ENCODE data around the gene MYCBP2. TPM values are rescaled to one million over a fixed set of nuclear protein-coding genes. Genes with fewer than 3 reads are reported as not detected.
"Not testable (repeated sequence)": the region's sequence is repeated elsewhere in the genome, so short reads cannot be mapped to it uniquely, and the experiment has no call there.

Gene MYCBP2
- total RNA-seq, 1 donor, result 155 TPM

- DNase-seq (ENCODE audit: insufficient read length, low spot score, missing footprints), result no peak
- no peak overlapping the region for H3K4me2 ChIP-seq (ENCODE audit: insufficient read depth, low read length)
- H3K36me3 ChIP-seq (ENCODE audit: insufficient read depth, low read length), result peaks cover 11% of the 10 kb centered on the region
- no peaks in the 10 kb centered on the region for H4K20me1 ChIP-seq (ENCODE audit: insufficient read depth, low read length)
- H3K27ac ChIP-seq (ENCODE audit: low read depth, low read length), result no peak overlapping the region
- H3K4me3 ChIP-seq (ENCODE audit: insufficient read depth, low read length), result no peak overlapping the region
- no peak overlapping the region for H2AFZ ChIP-seq (ENCODE audit: low read length)
- no peak for TF ChIP-seq CTCF (IDR thresholded peaks at IDR 0.05; ENCODE audit: extremely low read depth, low read depth, low read length)
- no peaks in the 10 kb centered on the region for H3K4me1 ChIP-seq (ENCODE audit: insufficient read depth, low read length)
- no peaks in the 10 kb centered on the region for H3K9me3 ChIP-seq (ENCODE audit: low read depth, low read length)
- no peaks in the 10 kb centered on the region for H3K79me2 ChIP-seq (ENCODE audit: insufficient read depth, low read length)
- H3K27me3 ChIP-seq (ENCODE audit: insufficient read depth, low read length), result no peaks in the 10 kb centered on the region
These were observed 61.6 kb downstream of the MYCBP2 start for GRCh38 chr13:77265336-77265735.

- Histone ChIP-seq H3K79me2 (ENCODE audit: insufficient read depth, low read length) (no peaks in the 10 kb centered on the region), H2AFZ (ENCODE audit: low read length) (no peak overlapping the region), H3K36me3 (ENCODE audit: insufficient read depth, low read length) (peaks cover 12% of the 10 kb centered on the region), H3K4me1 (ENCODE audit: insufficient read depth, low read length) (no peaks in the 10 kb centered on the region), H3K27me3 (ENCODE audit: insufficient read depth, low read length) (no peaks in the 10 kb centered on the region), H4K20me1 (ENCODE audit: insufficient read depth, low read length) (no peaks in the 10 kb centered on the region), H3K4me2 (ENCODE audit: insufficient read depth, low read length) (no peak overlapping the region), H3K27ac (ENCODE audit: low read depth, low read length) (no peak overlapping the region), H3K9me3 (ENCODE audit: low read depth, low read length) (no peaks in the 10 kb centered on the region), H3K4me3 (ENCODE audit: insufficient read depth, low read length) (no peak overlapping the region)
- TF ChIP-seq CTCF (IDR thresholded peaks at IDR 0.05; ENCODE audit: extremely low read depth, low read depth, low read length), result no peak
- DNase-seq (ENCODE audit: insufficient read length, low spot score, missing footprints), result no peak
These were observed 64.7 kb downstream of the MYCBP2 start for GRCh38 chr13:77262198-77262597.

GRCh38 chr13:77250975-77251374, 75.9 kb downstream of the MYCBP2 start:
- Histone ChIP-seq H3K27ac (ENCODE audit: low read depth, low read length) (no peak overlapping the region), H3K27me3 (ENCODE audit: insufficient read depth, low read length) (no peaks in the 10 kb centered on the region), H3K4me1 (ENCODE audit: insufficient read depth, low read length) (no peaks in the 10 kb centered on the region), H4K20me1 (ENCODE audit: insufficient read depth, low read length) (no peaks in the 10 kb centered on the region), H3K4me3 (ENCODE audit: insufficient read depth, low read length) (no peak overlapping the region), H2AFZ (ENCODE audit: low read length) (no peak overlapping the region), H3K36me3 (ENCODE audit: insufficient read depth, low read length) (no peaks in the 10 kb centered on the region), H3K4me2 (ENCODE audit: insufficient read depth, low read length) (no peak overlapping the region), H3K79me2 (ENCODE audit: insufficient read depth, low read length) (no peaks in the 10 kb centered on the region), H3K9me3 (ENCODE audit: low read depth, low read length) (no peaks in the 10 kb centered on the region)
- DNase-seq (ENCODE audit: insufficient read length, low spot score, missing footprints), result no peak
- no peak for TF ChIP-seq CTCF (IDR thresholded peaks at IDR 0.05; ENCODE audit: extremely low read depth, low read depth, low read length)

GRCh38 chr13:77245224-77245623, 81.7 kb downstream of the MYCBP2 start:
- not testable (repeated sequence) for H3K4me2 ChIP-seq (ENCODE audit: insufficient read depth, low read length); H3K27ac ChIP-seq (ENCODE audit: low read depth, low read length)

More at GRCh38 chr13:77245224-77245623, 81.7 kb downstream of the MYCBP2 start:
- peaks cover 14% of the 10 kb centered on the region for H3K36me3 ChIP-seq (ENCODE audit: insufficient read depth, low read length)
- H3K4me3 ChIP-seq (ENCODE audit: insufficient read depth, low read length); H4K20me1 ChIP-seq (ENCODE audit: insufficient read depth, low read length); H3K79me2 ChIP-seq (ENCODE audit: insufficient read depth, low read length); H3K27me3 ChIP-seq (ENCODE audit: insufficient read depth, low read length); H3K4me1 ChIP-seq (ENCODE audit: insufficient read depth, low read length); H2AFZ ChIP-seq (ENCODE audit: low read length); DNase-seq (ENCODE audit: insufficient read length, low spot score, missing footprints); H3K9me3 ChIP-seq (ENCODE audit: low read depth, low read length): not testable (repeated sequence)

Data from osteoblast (primary cell).